ENCODE measurements around the gene KSR2.

DNA sequence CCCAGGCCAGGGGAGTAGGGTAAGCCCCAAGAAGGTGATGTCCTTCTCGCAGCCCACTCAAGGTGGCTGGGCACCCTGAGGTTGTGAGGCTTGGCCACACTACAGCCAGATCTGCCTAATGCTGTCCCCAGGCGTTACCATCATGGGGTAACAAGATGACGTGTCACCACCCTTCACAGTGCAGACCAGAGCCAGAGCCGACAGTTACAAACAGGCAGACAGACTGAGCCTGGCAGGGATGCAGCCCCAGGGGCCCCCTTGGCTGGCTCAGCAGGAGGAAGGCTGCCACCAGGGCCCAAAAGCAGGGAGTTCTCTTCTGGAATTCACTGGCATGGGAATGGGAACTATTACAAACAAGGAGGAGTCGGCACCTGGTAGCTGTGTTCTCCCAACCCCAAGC lies 304.6 kb downstream of the KSR2 start:
- TF ChIP-seq, protein P1, sequence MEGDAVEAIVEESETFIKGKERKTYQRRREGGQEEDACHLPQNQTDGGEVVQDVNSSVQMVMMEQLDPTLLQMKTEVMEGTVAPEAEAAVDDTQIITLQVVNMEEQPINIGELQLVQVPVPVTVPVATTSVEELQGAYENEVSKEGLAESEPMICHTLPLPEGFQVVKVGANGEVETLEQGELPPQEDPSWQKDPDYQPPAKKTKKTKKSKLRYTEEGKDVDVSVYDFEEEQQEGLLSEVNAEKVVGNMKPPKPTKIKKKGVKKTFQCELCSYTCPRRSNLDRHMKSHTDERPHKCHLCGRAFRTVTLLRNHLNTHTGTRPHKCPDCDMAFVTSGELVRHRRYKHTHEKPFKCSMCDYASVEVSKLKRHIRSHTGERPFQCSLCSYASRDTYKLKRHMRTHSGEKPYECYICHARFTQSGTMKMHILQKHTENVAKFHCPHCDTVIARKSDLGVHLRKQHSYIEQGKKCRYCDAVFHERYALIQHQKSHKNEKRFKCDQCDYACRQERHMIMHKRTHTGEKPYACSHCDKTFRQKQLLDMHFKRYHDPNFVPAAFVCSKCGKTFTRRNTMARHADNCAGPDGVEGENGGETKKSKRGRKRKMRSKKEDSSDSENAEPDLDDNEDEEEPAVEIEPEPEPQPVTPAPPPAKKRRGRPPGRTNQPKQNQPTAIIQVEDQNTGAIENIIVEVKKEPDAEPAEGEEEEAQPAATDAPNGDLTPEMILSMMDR (IDR thresholded peaks at IDR 0.05) = no peak
- TF ChIP-seq POLR2A (IDR thresholded peaks at IDR 0.05) (no peak), POLR2AphosphoS5 (IDR thresholded peaks at IDR 0.05) (no peak)
